Caco-2 (cell line): ENCODE data around the gene PSMB8. TPM values are rescaled to one million over a fixed set of nuclear protein-coding genes. Genes with fewer than 3 reads are reported as not detected.
A peak's percentile ranks its signal among the peaks of the same experiment; 100 is the strongest.

ENCODE experiments used
- BruUV-seq: library from RNA; stranded (reverse); fragments of 400-500 nt; replicated peaks from 2 replicates; lab custom pipeline; 2021; lab: Mats Ljungman, UMichigan
- CTCF ChIA-PET: fragments of 300-600 bp; sonication (Branson Sonifier 250); formaldehyde crosslinking; loops from one replicate; lab custom pipeline; 2022; ENCODE audit warnings: antibody characterized with exemption; lab: Charles Lee
- POLR2A ChIA-PET: fragments of 300-600 bp; sonication (Branson Sonifier 250); formaldehyde crosslinking; loops from one replicate; lab custom pipeline; 2022; ENCODE audit warnings: antibody characterized with exemption; lab: Charles Lee
- DNase-seq, 2 experiments: peaks; one replicate each; pipeline versions ENCODE4 v3.0.0 to v3.0.0-alpha.2; 2020 to 2022
- H3K27me3 ChIP-seq: replicated peaks from 2 replicates; pipeline ENCODE4 v1.6.0; 2011; ENCODE audit warnings: low read length; ENCODE audit not compliant: control insufficient read depth, insufficient read depth
- H3K36me3 ChIP-seq: 2 replicates; pipeline ENCODE4 v1.5.1; 2011; ENCODE audit warnings: low read length; ENCODE audit not compliant: control insufficient read depth, insufficient read depth
- H3K4me1 ChIP-seq: fragments of 250-450 bp; sonication (Bioruptor Pico); 2 replicates; pipeline ENCODE4 v1.5.1; 2020; ENCODE audit warnings: mild to moderate bottlenecking
- H3K4me3 ChIP-seq: 2 replicates; pipeline ENCODE4 v1.5.1; 2011; ENCODE audit warnings: low read depth, mild to moderate bottlenecking, control low read depth, low read length
- H3K9me3 ChIP-seq: fragments of 250-450 bp; sonication (Bioruptor Pico); 2 replicates; pipeline ENCODE4 v1.5.1; 2020; ENCODE audit warnings: mild to moderate bottlenecking, moderate library complexity
- H3K27ac Mint-ChIP-seq: one replicate; pipeline ENCODE4 v1.8.0; 2022; ENCODE audit warnings: mixed read lengths; ENCODE audit not compliant: unreplicated experiment
- H3K27me3 Mint-ChIP-seq: one replicate; pipeline ENCODE4 v1.8.0; 2022; ENCODE audit warnings: mixed read lengths; ENCODE audit not compliant: insufficient read depth, unreplicated experiment
- H3K36me3 Mint-ChIP-seq: one replicate; pipeline ENCODE4 v1.8.0; 2022; ENCODE audit warnings: mild to moderate bottlenecking, mixed read lengths; ENCODE audit not compliant: insufficient read depth, unreplicated experiment
- H3K4me1 Mint-ChIP-seq: one replicate; pipeline ENCODE4 v1.8.0; 2022; ENCODE audit warnings: low read depth, mixed read lengths; ENCODE audit not compliant: unreplicated experiment
- H3K4me3 Mint-ChIP-seq: one replicate; pipeline ENCODE4 v1.8.0; 2022; ENCODE audit warnings: mild to moderate bottlenecking, moderate library complexity, mixed read lengths; ENCODE audit not compliant: unreplicated experiment
- H3K9me3 Mint-ChIP-seq: one replicate; pipeline ENCODE4 v1.8.0; 2022; ENCODE audit warnings: mixed read lengths; ENCODE audit not compliant: unreplicated experiment
- CTCF ChIP-seq, 2 experiments: fragments of 200-600 bp in 1 of 2; IDR thresholded peaks; 1 replicate in 1 of 2; 2 replicates in 1 of 2; pipeline versions ENCODE4 v1.5.1 to v1.8.0; 2011 to 2022; ENCODE audit warnings: antibody characterized with exemption in 1 of 2, control low read depth in 1 of 2, inconsistent platforms in 1 of 2, low read depth in 1 of 2, low read length in 1 of 2, mild to moderate bottlenecking in 1 of 2, moderate library complexity in 1 of 2; ENCODE audit not compliant: insufficient read depth in 1 of 2, severe bottlenecking in 1 of 2, unreplicated experiment in 1 of 2
- intact Hi-C: fragments of 100-400 bp; cut with micrococcal nuclease; formaldehyde crosslinking; loops from one replicate; pipeline ENCODE4 v1.10.0; 2022; ENCODE audit not compliant: unreplicated experiment
- total RNA-seq: library from RNA; stranded (reverse); gene quantifications from 2 replicates; pipeline ENCODE4 v1.2.3, GENCODE V29; 2022

The PSMB8 gene
- total RNA-seq, 1 experiment from 2014 or later = 3.7 TPM

GRCh38 chr6:32829495-32829894 is 14.4 kb downstream of the PSMB8 start:
- Mint-ChIP-seq H3K4me1 (no peaks in the 10 kb centered on the region), H3K27ac (no peak overlapping the region), H3K4me3 (no peak overlapping the region), H3K36me3 (no peaks in the 10 kb centered on the region), H3K27me3 (peaks cover 3% of the 10 kb centered on the region), H3K9me3 (no peaks in the 10 kb centered on the region)
- intact Hi-C loops = no loop called here
- DNase-seq = no peak
- Histone ChIP-seq H3K9me3 (no peaks in the 10 kb centered on the region), H3K27me3 (no peaks in the 10 kb centered on the region; the same call in 1 of the 2 replicates), H3K4me1 (no peaks in the 10 kb centered on the region), H3K4me3 (no peak overlapping the region), H3K36me3 (no peaks in the 10 kb centered on the region)
- TF ChIP-seq CTCF (IDR thresholded peaks at IDR 0.05; ENCODE audit: insufficient read depth in 1 of 2, low read depth in 1 of 2, low read length in 1 of 2, severe bottlenecking in 1 of 2, unreplicated experiment in 1 of 2) = no peak
- POLR2A ChIA-PET = no interaction called here
- CTCF ChIA-PET = interaction anchor here (0.6 kb wide), 1 partner anchor 1742 kb away, joined by 3 read pairs; no protein-coding TSS in a partner anchor
- no TSS peak for BruUV-seq

DNA sequence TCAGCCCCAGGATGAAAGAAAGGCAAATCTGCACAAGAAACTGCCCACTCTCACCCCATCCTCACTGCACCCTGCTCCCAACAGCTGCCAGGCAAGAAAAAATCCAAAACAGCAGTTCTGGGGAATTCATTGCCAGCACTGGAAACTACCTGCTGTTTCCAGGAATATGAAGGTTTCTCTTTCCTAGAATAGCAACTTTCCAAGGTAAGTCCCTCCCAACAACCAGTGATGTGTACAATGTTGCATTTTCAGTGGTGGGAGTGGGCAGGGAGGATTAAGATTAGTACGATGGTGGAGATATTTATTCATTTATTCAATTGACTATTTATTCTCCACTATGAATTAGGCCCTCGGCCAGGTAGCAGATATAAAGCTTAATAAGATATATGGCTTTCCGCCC is 16.8 kb downstream of the PSMB8 start:
- BruUV-seq = no TSS peak
- intact Hi-C loops = no loop called here

DNA sequence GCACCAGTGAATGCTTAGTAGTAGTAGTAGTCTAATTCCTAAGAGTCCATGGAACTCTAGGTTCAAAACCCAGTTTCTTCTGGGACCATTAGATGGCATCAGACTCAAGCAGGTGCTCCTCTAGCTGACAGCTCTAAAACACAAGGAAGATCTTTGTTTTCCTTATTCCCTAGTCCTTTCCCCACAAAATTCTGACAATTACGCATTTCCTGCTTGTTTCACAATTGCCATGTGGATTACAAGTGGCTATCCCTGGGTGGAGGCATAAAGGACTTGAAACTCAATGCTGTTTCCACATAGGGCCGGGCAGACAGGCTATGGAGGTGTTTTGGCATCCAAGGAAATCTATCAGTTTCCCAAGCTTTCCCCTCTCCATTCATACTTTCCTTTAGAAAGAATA is 17.9 kb downstream of the PSMB8 start:
- Histone ChIP-seq H3K4me3 (no peak overlapping the region), H3K27me3 (no peaks in the 10 kb centered on the region; the same call in 1 of the 2 replicates), H3K9me3 (no peaks in the 10 kb centered on the region), H3K36me3 (no peaks in the 10 kb centered on the region), H3K4me1 (no peaks in the 10 kb centered on the region)
- ChIA-PET POLR2A (no interaction called here), CTCF (interaction anchor here (0.6 to 1.6 kb wide), 7 partner anchors 12 to 122 kb away, joined by 3 to 40 read pairs (median 5); partner anchors contain the start of genes PSMB9, TAP1 and TAP2)
- H3K4me1 Mint-ChIP-seq = no peaks in the 10 kb centered on the region
- peak; percentile 46 to 59 for TF ChIP-seq CTCF (IDR thresholded peaks at IDR 0.05; ENCODE audit: insufficient read depth in 1 of 2, low read depth in 1 of 2, low read length in 1 of 2, severe bottlenecking in 1 of 2, unreplicated experiment in 1 of 2)
- DNase-seq = peak in 1 of 2 experiments; percentile 19
- no peak overlapping the region for H3K27ac Mint-ChIP-seq
- no TSS peak for BruUV-seq
- H3K9me3 Mint-ChIP-seq = no peaks in the 10 kb centered on the region
- no peak overlapping the region for H3K4me3 Mint-ChIP-seq
- intact Hi-C loops = loop anchor here (1.0 kb wide), 1 partner anchor 42 kb away; no protein-coding TSS in a partner anchor
- H3K36me3 Mint-ChIP-seq = no peaks in the 10 kb centered on the region
- H3K27me3 Mint-ChIP-seq = peaks cover 3% of the 10 kb centered on the region

More for the DNA sequence above, 16.8 kb downstream of the PSMB8 start:
- no peaks in the 10 kb centered on the region; the same call in 1 of the 2 replicates for H3K27me3 ChIP-seq
- ChIA-PET POLR2A (no interaction called here), CTCF (interaction anchor here (1.6 to 1.8 kb wide), 3 partner anchors 11 to 41 kb away, joined by 4 to 7 read pairs (median 7); partner anchors contain the start of gene TAP2)
- Mint-ChIP-seq H3K27ac (no peak overlapping the region), H3K4me1 (no peaks in the 10 kb centered on the region), H3K27me3 (peaks cover 3% of the 10 kb centered on the region), H3K4me3 (no peak overlapping the region), H3K36me3 (no peaks in the 10 kb centered on the region), H3K9me3 (no peaks in the 10 kb centered on the region)
- DNase-seq = no peak
- H3K36me3 ChIP-seq = no peaks in the 10 kb centered on the region
- no peak for TF ChIP-seq CTCF (IDR thresholded peaks at IDR 0.05; ENCODE audit: insufficient read depth in 1 of 2, low read depth in 1 of 2, low read length in 1 of 2, severe bottlenecking in 1 of 2, unreplicated experiment in 1 of 2)
- no peaks in the 10 kb centered on the region for H3K4me1 ChIP-seq
- H3K9me3 ChIP-seq = no peaks in the 10 kb centered on the region
- H3K4me3 ChIP-seq = no peak overlapping the region
